K562 (cell line): Measurements from ENCODE around the gene CD55. TPM values are rescaled to one million over a fixed set of nuclear protein-coding genes. Genes with fewer than 3 reads are reported as not detected.

Experiments
- CBX8 ChIP-seq: fragments of 200-600 bp; sonication (generic); IDR thresholded peaks from 2 replicates; pipeline ENCODE4 v1.6.1; 2012; ENCODE audit warnings: borderline replicate concordance, mixed run types, low read depth, mild to moderate bottlenecking, moderate library complexity, mixed read lengths, low read length, control low read depth, inconsistent platforms; ENCODE audit not compliant: poor library complexity, severe bottlenecking; ENCODE audit errors: extremely low read depth
- DMBX1 ChIP-seq: fragments of 250-450 bp; sonication (Bioruptor Pico); IDR thresholded peaks from 2 replicates; pipeline ENCODE4 v1.8.0; 2022; ENCODE audit warnings: inconsistent platforms, mild to moderate bottlenecking, moderate library complexity, borderline replicate concordance
- MYC ChIP-seq, 2 experiments: fragments of 250-450 bp in 1 of 2; sonication (Bioruptor Pico) in 1 of 2; IDR thresholded peaks; 2 replicates each; pipeline versions ENCODE4 v1.5.1 to v1.6.1; 2012 to 2021; ENCODE audit warnings: low read depth in 2 of 2, borderline replicate concordance in 1 of 2, improper control_type of control experiment in 1 of 2, low read length in 1 of 2, mild to moderate bottlenecking in 1 of 2, moderate library complexity in 1 of 2
- RHOXF2B ChIP-seq: fragments of 250-450 bp; sonication (Bioruptor Pico); conservative IDR thresholded peaks from 2 replicates; pipeline ENCODE4 v1.5.1; 2021
- RNF2 ChIP-seq: sonication (generic); IDR thresholded peaks from 2 replicates; pipeline ENCODE4 v1.6.1; 2016
- ZC3H11A ChIP-seq: IDR thresholded peaks from 2 replicates; pipeline ENCODE4 v1.6.1; 2012; ENCODE audit warnings: low read depth, low read length, improper control_type of control experiment
- ZEB2 ChIP-seq: fragments of 450-650 bp; IDR thresholded peaks from 2 replicates; pipeline ENCODE4 v1.6.1; 2016
- ZNF165 ChIP-seq: fragments of 250-450 bp; sonication (Bioruptor Pico); IDR thresholded peaks from 2 replicates; pipeline ENCODE4 v1.4.0; 2020; ENCODE audit warnings: borderline replicate concordance
- ZNF23 ChIP-seq: fragments of 250-450 bp; sonication (Bioruptor Pico); IDR thresholded peaks from 2 replicates; pipeline ENCODE4 v1.4.0; 2020; ENCODE audit warnings: mild to moderate bottlenecking
- polyA plus RNA-seq, 8 experiments: library from polyadenylated mRNA; depleted of rRNA in 4 of 8; stranded (reverse) in 5 of 8; unstranded in 3 of 8; fragments of >200 nt; fragmentation: Nextera tagmentation in 2 of 8; fragmentation: Illumina TruSeq in 1 of 8; extraction: Ambion mirVana in 2 of 8; extraction: Trizol in 1 of 8; gene quantifications; 2 replicates each; pipeline versions ENCODE4 v1.2.1 to v1.2.3, GENCODE V29; 2011 to 2014; ENCODE audit warnings: inconsistent platforms in 1 of 8, missing spikeins in 1 of 8
- total RNA-seq, 7 experiments: library from RNA; depleted of rRNA in 6 of 7; stranded (reverse); fragments of >200 nt in 6 of 7; fragmentation: Illumina TruSeq in 2 of 7; extraction: Trizol in 2 of 7; gene quantifications; 2 replicates each; pipeline versions ENCODE4 v1.2.1 to v1.2.3, GENCODE V29; 2011 to 2021; ENCODE audit warnings: low replicate concordance in 1 of 7
- TF ChIP-seq, protein P1 (sequence below): fragments of 450-650 bp; IDR thresholded peaks from 2 replicates; pipeline ENCODE4 v1.6.1; 2016; ENCODE audit warnings: mild to moderate bottlenecking, moderate library complexity
- TF ChIP-seq, protein P2 (sequence below): fragments of 450-650 bp; formaldehyde crosslinking; IDR thresholded peaks from 2 replicates; pipeline ENCODE4 v1.4.0; 2022; ENCODE audit warnings: mild to moderate bottlenecking, moderate library complexity
- TF ChIP-seq, protein P3 (sequence below): IDR thresholded peaks from 3 replicates; pipeline ENCODE4 v1.6.1; 2011; ENCODE audit warnings: borderline replicate concordance, mild to moderate bottlenecking; ENCODE audit not compliant: insufficient read length, insufficient read depth

CD55 gene
- total and polyA plus RNA-seq, 9 of the 15 experiments (the other 6 are each of a cell fraction or from before 2014, with no cell fraction given) = 17.7 to 150 (median 97.0) TPM

DNA sequence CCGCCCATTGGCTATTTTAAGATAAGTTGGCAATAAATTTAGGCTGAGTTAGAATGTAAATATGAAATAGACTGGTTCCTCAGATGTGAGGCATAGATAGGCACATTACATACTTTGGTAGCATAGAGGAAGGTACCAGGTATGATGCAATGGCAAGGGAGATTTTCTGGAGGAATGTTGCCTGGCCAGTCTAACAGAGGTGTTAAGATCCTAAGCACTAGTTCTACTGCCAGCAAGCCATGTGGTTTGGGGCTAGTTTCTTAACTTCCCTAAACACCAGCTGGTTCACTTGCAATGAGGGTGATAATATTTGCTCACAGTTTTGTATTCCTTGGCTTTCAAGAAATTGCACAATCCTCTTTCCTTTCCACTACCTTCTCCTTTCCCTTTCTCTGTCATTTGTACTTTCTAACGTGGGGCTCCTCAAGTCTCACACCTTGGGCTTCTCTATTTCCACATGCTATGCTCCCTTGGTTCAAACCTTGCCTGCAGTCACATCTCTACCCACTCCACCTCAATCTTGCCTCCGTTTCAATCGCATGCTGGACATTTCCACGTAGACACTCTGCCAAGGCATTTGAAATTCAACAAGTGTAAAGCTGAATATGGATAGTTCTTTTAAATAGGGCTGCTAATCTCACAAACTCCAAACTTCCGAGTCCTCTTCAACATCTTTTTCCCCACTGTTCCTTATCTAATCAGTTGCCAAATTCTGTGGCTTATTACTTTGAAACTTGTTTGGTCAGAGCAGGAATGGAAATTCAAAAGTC is 4.7 kb upstream of the CD55 start (continued):
- TF ChIP-seq, protein P1, sequence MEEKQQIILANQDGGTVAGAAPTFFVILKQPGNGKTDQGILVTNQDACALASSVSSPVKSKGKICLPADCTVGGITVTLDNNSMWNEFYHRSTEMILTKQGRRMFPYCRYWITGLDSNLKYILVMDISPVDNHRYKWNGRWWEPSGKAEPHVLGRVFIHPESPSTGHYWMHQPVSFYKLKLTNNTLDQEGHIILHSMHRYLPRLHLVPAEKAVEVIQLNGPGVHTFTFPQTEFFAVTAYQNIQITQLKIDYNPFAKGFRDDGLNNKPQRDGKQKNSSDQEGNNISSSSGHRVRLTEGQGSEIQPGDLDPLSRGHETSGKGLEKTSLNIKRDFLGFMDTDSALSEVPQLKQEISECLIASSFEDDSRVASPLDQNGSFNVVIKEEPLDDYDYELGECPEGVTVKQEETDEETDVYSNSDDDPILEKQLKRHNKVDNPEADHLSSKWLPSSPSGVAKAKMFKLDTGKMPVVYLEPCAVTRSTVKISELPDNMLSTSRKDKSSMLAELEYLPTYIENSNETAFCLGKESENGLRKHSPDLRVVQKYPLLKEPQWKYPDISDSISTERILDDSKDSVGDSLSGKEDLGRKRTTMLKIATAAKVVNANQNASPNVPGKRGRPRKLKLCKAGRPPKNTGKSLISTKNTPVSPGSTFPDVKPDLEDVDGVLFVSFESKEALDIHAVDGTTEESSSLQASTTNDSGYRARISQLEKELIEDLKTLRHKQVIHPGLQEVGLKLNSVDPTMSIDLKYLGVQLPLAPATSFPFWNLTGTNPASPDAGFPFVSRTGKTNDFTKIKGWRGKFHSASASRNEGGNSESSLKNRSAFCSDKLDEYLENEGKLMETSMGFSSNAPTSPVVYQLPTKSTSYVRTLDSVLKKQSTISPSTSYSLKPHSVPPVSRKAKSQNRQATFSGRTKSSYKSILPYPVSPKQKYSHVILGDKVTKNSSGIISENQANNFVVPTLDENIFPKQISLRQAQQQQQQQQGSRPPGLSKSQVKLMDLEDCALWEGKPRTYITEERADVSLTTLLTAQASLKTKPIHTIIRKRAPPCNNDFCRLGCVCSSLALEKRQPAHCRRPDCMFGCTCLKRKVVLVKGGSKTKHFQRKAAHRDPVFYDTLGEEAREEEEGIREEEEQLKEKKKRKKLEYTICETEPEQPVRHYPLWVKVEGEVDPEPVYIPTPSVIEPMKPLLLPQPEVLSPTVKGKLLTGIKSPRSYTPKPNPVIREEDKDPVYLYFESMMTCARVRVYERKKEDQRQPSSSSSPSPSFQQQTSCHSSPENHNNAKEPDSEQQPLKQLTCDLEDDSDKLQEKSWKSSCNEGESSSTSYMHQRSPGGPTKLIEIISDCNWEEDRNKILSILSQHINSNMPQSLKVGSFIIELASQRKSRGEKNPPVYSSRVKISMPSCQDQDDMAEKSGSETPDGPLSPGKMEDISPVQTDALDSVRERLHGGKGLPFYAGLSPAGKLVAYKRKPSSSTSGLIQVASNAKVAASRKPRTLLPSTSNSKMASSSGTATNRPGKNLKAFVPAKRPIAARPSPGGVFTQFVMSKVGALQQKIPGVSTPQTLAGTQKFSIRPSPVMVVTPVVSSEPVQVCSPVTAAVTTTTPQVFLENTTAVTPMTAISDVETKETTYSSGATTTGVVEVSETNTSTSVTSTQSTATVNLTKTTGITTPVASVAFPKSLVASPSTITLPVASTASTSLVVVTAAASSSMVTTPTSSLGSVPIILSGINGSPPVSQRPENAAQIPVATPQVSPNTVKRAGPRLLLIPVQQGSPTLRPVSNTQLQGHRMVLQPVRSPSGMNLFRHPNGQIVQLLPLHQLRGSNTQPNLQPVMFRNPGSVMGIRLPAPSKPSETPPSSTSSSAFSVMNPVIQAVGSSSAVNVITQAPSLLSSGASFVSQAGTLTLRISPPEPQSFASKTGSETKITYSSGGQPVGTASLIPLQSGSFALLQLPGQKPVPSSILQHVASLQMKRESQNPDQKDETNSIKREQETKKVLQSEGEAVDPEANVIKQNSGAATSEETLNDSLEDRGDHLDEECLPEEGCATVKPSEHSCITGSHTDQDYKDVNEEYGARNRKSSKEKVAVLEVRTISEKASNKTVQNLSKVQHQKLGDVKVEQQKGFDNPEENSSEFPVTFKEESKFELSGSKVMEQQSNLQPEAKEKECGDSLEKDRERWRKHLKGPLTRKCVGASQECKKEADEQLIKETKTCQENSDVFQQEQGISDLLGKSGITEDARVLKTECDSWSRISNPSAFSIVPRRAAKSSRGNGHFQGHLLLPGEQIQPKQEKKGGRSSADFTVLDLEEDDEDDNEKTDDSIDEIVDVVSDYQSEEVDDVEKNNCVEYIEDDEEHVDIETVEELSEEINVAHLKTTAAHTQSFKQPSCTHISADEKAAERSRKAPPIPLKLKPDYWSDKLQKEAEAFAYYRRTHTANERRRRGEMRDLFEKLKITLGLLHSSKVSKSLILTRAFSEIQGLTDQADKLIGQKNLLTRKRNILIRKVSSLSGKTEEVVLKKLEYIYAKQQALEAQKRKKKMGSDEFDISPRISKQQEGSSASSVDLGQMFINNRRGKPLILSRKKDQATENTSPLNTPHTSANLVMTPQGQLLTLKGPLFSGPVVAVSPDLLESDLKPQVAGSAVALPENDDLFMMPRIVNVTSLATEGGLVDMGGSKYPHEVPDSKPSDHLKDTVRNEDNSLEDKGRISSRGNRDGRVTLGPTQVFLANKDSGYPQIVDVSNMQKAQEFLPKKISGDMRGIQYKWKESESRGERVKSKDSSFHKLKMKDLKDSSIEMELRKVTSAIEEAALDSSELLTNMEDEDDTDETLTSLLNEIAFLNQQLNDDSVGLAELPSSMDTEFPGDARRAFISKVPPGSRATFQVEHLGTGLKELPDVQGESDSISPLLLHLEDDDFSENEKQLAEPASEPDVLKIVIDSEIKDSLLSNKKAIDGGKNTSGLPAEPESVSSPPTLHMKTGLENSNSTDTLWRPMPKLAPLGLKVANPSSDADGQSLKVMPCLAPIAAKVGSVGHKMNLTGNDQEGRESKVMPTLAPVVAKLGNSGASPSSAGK = peak; percentile 97
- TF ChIP-seq DMBX1 (CRISPR knock-in tag) (peak; percentile 81), MYC (IDR thresholded peaks at IDR 0.05; ENCODE audit: low read depth, low read length) (peak; percentile 73; the same call in 1 of the 2 replicates), MYC (CRISPR knock-in tag; IDR thresholded peaks at IDR 0.05; ENCODE audit: borderline replicate concordance, low read depth) (no peak), ZNF165 (no peak), CBX8 (no peak), ZEB2 (peak; percentile 74), ZNF23 (CRISPR knock-in tag) (no peak), ZC3H11A (0 out of 2 replicates have a peak, but pooled peaks have one; percentile 60), RHOXF2B (CRISPR knock-in tag) (0 out of 2 replicates have a peak, but pooled peaks have one; percentile 57), RNF2 (peak; percentile 61)
- TF ChIP-seq, protein P2, sequence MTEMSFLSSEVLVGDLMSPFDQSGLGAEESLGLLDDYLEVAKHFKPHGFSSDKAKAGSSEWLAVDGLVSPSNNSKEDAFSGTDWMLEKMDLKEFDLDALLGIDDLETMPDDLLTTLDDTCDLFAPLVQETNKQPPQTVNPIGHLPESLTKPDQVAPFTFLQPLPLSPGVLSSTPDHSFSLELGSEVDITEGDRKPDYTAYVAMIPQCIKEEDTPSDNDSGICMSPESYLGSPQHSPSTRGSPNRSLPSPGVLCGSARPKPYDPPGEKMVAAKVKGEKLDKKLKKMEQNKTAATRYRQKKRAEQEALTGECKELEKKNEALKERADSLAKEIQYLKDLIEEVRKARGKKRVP (CRISPR knock-in tag) = peak; percentile 85
- TF ChIP-seq, protein P3, sequence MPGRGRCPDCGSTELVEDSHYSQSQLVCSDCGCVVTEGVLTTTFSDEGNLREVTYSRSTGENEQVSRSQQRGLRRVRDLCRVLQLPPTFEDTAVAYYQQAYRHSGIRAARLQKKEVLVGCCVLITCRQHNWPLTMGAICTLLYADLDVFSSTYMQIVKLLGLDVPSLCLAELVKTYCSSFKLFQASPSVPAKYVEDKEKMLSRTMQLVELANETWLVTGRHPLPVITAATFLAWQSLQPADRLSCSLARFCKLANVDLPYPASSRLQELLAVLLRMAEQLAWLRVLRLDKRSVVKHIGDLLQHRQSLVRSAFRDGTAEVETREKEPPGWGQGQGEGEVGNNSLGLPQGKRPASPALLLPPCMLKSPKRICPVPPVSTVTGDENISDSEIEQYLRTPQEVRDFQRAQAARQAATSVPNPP = no peak
